Omental fat pad (tissue), 4 donors: Measurements from ENCODE around the gene BOC. TPM values are rescaled to one million over a fixed set of nuclear protein-coding genes. Genes with fewer than 3 reads are reported as not detected.
A peak's percentile ranks its signal among the peaks of the same experiment; 100 is the strongest.

Experiments
- ATAC-seq: fragments of 150-250 bp; one replicate; pipeline ENCODE4 v1.9.1; 2016; ENCODE audit warnings: mild to moderate bottlenecking, moderate library complexity; ENCODE audit not compliant: low FRiP score
- DNase-seq: peaks from one replicate; pipeline ENCODE4 v3.0.0-alpha.2; 2019; ENCODE audit warnings: low spot score
- total RNA-seq, 4 donors: library from RNA; depleted of rRNA; stranded (reverse); fragments of >200 nt; gene quantifications; one replicate each; pipeline ENCODE4 v1.1.0, GENCODE V29; 2016
- TF ChIP-seq, protein P1 (sequence below), 3 donors: fragments of 450-650 bp; IDR thresholded peaks; one replicate each; pipeline ENCODE4 v1.5.1; 2016 to 2017; ENCODE audit warnings: antibody characterized with exemption in 3 of 3, mild to moderate bottlenecking in 3 of 3, moderate library complexity in 2 of 3

The BOC gene
- 100 to 1,000 TPM in 1 of 4 donors, 10 to 100 TPM in 3; 28.1 to 103 (median 54.0) TPM for total RNA-seq

DNA sequence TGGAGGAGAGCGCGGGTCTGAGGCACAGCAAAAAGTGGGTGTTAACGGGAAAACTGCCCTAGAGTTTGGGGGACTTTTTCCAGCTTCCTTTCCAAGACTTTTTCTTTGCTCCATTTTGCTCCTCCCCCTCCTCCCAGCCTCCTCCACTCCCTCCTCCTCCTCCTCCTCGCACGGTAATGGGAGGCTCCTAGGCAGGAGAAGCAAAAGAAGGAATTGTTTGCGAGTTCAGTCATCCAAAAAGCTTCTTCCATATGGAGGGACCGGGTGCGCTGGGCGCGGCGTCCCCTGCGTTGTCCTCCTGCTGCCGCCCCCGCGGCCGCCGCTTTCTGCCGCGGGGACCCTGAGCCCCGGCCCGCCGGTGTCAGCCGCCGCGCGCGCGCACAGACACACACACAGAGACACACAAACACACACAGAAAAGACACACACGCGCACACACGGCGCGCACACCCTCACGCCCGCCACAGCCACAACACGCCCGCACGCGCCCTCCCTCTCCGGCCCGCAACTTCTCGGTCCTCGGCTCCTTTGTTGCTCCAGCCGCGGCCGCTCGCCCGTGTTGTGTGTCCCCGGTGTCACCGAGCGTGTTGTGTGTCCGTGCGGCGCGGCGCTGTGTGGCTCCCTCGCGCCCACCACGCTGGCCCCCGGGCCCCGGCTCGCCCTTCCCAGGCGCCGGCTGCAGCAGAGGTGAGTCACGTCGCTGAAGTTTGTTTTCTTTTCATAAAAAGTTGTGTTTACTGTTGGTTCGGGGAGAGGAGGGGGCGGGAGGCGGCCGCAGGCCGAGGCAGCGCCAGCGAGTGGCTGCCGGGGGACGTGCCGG, at the start of gene BOC:
Gene BOC, plus strand, starts transcription at position 228 of the 820 bp plus-strand sequence. CDS start 38,246 bp downstream, outside the sequence.
- TF ChIP-seq, protein P1, sequence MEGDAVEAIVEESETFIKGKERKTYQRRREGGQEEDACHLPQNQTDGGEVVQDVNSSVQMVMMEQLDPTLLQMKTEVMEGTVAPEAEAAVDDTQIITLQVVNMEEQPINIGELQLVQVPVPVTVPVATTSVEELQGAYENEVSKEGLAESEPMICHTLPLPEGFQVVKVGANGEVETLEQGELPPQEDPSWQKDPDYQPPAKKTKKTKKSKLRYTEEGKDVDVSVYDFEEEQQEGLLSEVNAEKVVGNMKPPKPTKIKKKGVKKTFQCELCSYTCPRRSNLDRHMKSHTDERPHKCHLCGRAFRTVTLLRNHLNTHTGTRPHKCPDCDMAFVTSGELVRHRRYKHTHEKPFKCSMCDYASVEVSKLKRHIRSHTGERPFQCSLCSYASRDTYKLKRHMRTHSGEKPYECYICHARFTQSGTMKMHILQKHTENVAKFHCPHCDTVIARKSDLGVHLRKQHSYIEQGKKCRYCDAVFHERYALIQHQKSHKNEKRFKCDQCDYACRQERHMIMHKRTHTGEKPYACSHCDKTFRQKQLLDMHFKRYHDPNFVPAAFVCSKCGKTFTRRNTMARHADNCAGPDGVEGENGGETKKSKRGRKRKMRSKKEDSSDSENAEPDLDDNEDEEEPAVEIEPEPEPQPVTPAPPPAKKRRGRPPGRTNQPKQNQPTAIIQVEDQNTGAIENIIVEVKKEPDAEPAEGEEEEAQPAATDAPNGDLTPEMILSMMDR (IDR thresholded peaks at IDR 0.05), result no peak
- DNase-seq (no peak), ATAC-seq (peak; percentile 68)

DNA sequence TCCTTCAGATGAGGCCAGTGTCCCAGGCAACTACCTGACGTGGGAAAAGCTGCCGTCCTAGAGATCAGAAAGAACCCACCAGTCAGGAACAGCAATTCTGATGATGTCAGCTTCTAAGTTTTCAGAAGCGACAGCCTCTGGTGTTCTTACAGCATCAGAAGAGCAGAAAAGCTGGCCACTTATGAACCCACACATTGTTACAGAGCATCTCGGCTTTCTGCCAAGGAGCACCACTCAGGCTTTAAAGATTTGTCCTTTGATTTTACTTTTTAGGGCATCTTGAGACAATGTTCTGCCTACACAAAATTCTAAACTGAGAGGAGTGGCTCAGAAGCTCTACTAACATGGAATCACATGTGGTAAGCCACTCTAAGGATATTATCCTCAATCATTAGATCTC, 49.7 kb upstream of the BOC start:
- no peak for ATAC-seq
- TF ChIP-seq, protein P1 (IDR thresholded peaks at IDR 0.05), result no peak

DNA sequence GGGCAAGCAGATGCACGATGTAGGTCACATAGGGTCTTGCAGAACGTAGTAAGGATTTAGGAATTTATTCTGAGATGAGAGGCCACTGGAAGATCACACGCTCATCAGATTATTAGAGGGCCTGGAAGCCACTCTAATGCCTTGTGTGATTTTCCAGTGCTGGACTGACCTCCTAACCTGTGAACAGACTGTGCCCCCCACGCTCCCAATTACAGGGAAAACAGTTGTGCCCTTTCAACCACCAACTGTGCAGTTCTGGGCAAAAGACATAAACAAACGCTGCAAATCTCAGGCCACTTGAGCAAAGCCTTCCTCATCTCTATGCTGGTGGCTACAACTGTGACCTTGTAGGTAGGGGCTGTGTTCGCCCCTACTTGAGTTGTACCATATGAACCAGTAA, 48.2 kb upstream of the BOC start:
- ATAC-seq (no peak), DNase-seq (no peak)
- TF ChIP-seq, protein P1 (IDR thresholded peaks at IDR 0.05), result no peak

More for the DNA sequence above, 49.7 kb upstream of the BOC start:
- no peak for DNase-seq

DNA sequence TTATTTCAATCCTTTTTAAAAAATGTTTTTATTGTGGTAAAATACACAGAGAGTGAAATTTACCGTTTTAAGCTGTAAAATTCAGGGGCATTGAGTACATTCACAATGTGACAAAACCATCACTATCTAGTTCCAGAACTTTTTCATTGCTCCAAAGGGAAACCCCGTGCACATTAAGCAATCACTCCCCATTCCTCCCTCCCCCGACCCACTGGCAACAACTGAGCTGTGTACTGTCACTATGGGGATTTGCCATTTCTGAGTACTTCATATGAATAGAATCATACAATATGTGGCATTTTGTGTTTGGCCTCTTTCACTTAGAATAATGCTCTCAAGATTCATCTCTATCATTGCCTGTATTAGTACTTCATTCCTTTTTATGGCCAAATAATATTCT, 45.5 kb upstream of the BOC start:
- TF ChIP-seq, protein P1 (IDR thresholded peaks at IDR 0.05), result no peak
- ATAC-seq (no peak), DNase-seq (no peak)

DNA sequence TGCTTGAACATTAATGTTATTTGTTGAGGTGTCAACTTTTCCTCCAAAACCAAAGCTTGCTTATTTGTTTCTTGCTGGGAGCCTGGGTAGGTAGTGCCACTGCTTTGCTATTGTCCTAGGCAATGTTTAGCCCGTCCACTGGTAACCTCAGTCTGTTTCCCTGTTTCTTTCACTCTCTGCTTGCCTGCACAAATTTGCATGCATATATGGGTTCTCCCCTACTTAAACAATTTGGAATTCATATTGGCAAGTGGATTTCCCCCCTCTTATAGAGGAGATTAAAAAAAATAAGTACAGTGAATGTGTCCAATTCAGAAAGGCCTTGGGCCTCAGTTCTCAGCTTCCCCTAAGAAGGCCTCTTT, 45.0 kb upstream of the BOC start:
- no peak for DNase-seq
- no peak for ATAC-seq
- TF ChIP-seq, protein P1 (IDR thresholded peaks at IDR 0.05), result no peak

DNA sequence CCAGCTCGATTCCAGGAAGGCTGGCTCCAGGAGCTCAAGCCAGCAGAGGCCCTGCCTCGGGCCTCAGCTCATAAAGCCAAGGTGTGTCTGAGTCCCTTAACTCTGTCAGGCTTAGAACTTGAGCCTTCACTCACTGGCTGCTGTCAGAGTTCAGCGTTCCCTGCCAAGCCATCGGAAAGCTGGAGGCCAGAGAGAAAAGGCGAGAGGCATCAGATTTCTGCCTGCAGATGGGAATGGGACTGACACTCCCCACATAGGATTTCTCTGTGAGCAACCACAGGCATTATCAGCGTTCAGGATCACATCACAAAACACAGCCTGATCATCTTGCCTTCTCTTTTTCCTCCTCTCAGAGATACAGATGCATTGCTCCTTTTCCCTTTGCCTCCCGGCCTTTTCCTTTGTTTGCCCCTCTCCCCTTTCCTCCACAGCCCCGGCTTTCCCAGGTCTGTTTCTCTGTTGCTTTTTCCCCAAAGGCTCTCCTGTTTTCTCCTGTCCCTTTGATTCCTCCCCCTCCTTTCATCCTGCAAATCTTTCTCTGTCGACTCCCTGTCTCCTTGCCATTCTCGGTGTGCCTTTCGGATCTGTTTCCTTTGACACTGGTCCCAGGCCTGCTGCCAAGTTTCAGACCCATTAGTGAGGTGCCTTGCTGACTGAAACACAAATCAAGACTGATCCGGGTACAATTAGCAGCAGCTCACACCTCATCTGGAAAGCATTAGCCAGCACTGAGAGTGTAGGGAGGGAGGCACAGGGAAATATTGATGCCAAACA, 44.5 kb upstream of the BOC start:
- TF ChIP-seq, protein P1 (IDR thresholded peaks at IDR 0.05), result no peak
- no peak for DNase-seq
- peak; percentile 50 for ATAC-seq
